SK-N-MC (cell line): ENCODE data around the gene CHD9.
"Not testable (repeated sequence)": the region's sequence is repeated elsewhere in the genome, so short reads cannot be mapped to it uniquely, and the experiment has no call there.

ENCODE experiments used
- DNase-seq: peaks from one replicate; pipeline ENCODE4 v3.0.0-alpha.2; 2011; ENCODE audit warnings: low read depth, low spot score
- H3K27ac ChIP-seq: fragments of 200-600 bp; sonication (generic); 2 replicates; pipeline ENCODE4 v1.5.1; 2016; ENCODE audit warnings: mixed run types
- H3K36me3 ChIP-seq: fragments of 200-600 bp; sonication (generic); 2 replicates; pipeline ENCODE4 v1.6.1; 2017; ENCODE audit warnings: antibody characterized with exemption, low read length, mixed read lengths; ENCODE audit not compliant: insufficient read depth
- H3K4me3 ChIP-seq: fragments of 200-600 bp; sonication (generic); 2 replicates; pipeline ENCODE4 v1.5.1; 2016
- H3K9ac ChIP-seq: fragments of 200-600 bp; sonication (generic); 2 replicates; pipeline ENCODE4 v1.8.0; 2017; ENCODE audit warnings: mixed run types, mixed read lengths; ENCODE audit not compliant: insufficient read length
- H3K9me3 ChIP-seq: fragments of 200-600 bp; sonication (generic); 2 replicates; pipeline ENCODE4 v1.6.1; 2017; ENCODE audit warnings: low read depth, mild to moderate bottlenecking, antibody characterized with exemption, low read length, moderate library complexity, mixed read lengths
- EZH2 ChIP-seq: fragments of 200-600 bp; sonication (generic); IDR thresholded peaks from one replicate; pipeline ENCODE4 v1.6.1; 2017; ENCODE audit warnings: antibody characterized with exemption
- FOXP2 ChIP-seq: optimal IDR thresholded peaks from 2 replicates; pipeline ENCODE3; 2011; ENCODE audit warnings: mild to moderate bottlenecking, moderate library complexity; ENCODE audit not compliant: insufficient read depth; ENCODE audit errors: extremely low read length, control extremely low read depth
- POLR2AphosphoS5 ChIP-seq: IDR thresholded peaks from 2 replicates; pipeline ENCODE4 v1.6.1; 2012; ENCODE audit warnings: mild to moderate bottlenecking, low read depth, low read length, borderline replicate concordance

Gene CHD9

GRCh38 chr16:53320992-53321391 lies 266.2 kb downstream of the CHD9 start:
- H3K9me3 ChIP-seq, result no peaks in the 10 kb centered on the region
- TF ChIP-seq POLR2AphosphoS5 (no peak), EZH2 (no peak), FOXP2 (no peak)
- peaks cover 20% of the 10 kb centered on the region for H3K36me3 ChIP-seq
- no peak overlapping the region for H3K9ac ChIP-seq
- no peak overlapping the region for H3K4me3 ChIP-seq
- DNase-seq, result no peak
- no peak overlapping the region for H3K27ac ChIP-seq

GRCh38 chr16:53323924-53324323 lies 269.1 kb downstream of the CHD9 start:
- H3K9ac ChIP-seq, result no peak overlapping the region
- no peak overlapping the region for H3K27ac ChIP-seq
- no peaks in the 10 kb centered on the region for H3K9me3 ChIP-seq
- no peak for DNase-seq
- H3K4me3 ChIP-seq, result no peak overlapping the region
- TF ChIP-seq EZH2 (no peak), POLR2AphosphoS5 (no peak)
- H3K36me3 ChIP-seq, result peaks cover 14% of the 10 kb centered on the region

DNA sequence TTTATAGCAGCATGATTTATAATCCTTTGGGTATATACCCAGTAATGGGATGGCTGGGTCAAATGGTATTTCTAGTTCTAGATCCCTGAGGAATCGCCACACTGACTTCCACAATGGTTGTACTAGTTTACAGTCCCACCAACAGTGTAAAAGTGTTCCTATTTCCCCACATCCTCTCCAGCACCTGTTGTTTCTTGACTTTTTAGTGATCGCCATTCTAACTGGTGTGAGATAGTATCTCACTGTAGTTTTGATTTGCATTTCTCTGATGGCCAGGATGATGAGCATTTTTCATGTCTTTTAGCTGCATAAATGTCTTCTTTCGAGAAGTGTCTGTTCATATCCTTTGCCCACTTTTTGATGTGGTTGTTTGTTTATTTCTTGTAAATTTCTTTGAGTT lies 276.2 kb downstream of the CHD9 start:
- not testable (repeated sequence) for H3K4me3 ChIP-seq, H3K36me3 ChIP-seq, H3K27ac ChIP-seq, H3K9me3 ChIP-seq, H3K9ac ChIP-seq, DNase-seq

- no peaks in the 10 kb centered on the region for H3K36me3 ChIP-seq
- H3K27ac ChIP-seq, result no peak overlapping the region
- no peak for DNase-seq
- H3K9me3 ChIP-seq, result no peaks in the 10 kb centered on the region
- no peak overlapping the region for H3K4me3 ChIP-seq
- TF ChIP-seq EZH2, result no peak
- no peak for TF ChIP-seq FOXP2
- TF ChIP-seq POLR2AphosphoS5, result no peak
- H3K9ac ChIP-seq, result no peak overlapping the region
Observed at GRCh38 chr16:53334581-53334980, 279.8 kb downstream of the CHD9 start.

DNA sequence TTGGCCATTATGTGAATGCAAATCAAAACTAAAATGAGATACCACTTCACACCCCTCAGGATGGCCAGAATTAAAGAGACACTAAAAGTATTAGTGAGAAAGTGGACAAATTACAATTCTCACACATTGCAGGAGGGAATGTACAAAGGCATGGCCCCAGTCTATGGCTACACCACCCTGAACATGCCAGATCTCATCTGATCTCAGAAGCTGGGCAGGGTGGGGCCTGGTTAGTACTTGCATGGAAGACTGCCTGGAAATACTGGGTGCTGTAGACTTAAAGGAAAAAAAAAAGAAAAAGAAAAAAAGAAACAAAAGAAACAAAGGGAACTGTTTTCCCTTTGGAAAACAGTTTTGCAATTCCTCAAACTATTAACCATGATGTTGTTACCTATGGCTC lies 282.5 kb downstream of the CHD9 start:
- H3K9ac ChIP-seq, result no peak overlapping the region
- no peak overlapping the region for H3K4me3 ChIP-seq
- no peaks in the 10 kb centered on the region for H3K9me3 ChIP-seq
- H3K36me3 ChIP-seq, result no peaks in the 10 kb centered on the region
- TF ChIP-seq EZH2 (no peak), POLR2AphosphoS5 (no peak), FOXP2 (no peak)
- H3K27ac ChIP-seq, result no peak overlapping the region
- no peak for DNase-seq

DNA sequence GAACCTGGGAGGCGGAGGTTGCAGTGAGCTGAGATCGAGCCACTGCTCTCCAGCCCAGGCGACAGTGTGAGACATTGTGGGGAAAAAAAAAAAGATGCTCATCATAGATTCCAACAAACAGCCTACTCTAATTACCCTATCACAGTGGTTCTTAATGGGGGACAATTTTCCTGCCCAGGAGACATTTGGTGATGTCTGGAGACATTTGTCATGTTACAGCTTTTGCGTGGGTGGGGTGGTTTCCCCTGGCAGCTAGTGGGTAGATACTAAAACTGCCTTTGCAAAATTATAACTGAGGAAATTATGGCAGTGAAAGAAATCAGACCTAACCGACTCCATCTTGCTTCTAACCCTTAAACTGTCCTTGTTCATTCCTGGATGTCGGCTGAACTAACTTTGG lies 287.0 kb downstream of the CHD9 start:
- H3K36me3 ChIP-seq, result no peaks in the 10 kb centered on the region
- no peak overlapping the region for H3K4me3 ChIP-seq
- no peak for TF ChIP-seq POLR2AphosphoS5
- TF ChIP-seq FOXP2, result no peak
- no peak for TF ChIP-seq EZH2
- H3K9ac ChIP-seq, result no peak overlapping the region
- DNase-seq, result no peak
- no peaks in the 10 kb centered on the region for H3K9me3 ChIP-seq
- H3K27ac ChIP-seq, result no peak overlapping the region

GRCh38 chr16:53355064-53355463 lies 300.3 kb downstream of the CHD9 start:
- no peak overlapping the region for H3K9ac ChIP-seq

GRCh38 chr16:53356478-53357207 lies 301.9 kb downstream of the CHD9 start:
- Histone ChIP-seq H3K9ac (no peak overlapping the region), H3K9me3 (no peaks in the 10 kb centered on the region), H3K27ac (no peak overlapping the region), H3K36me3 (no peaks in the 10 kb centered on the region), H3K4me3 (no peak overlapping the region)
- TF ChIP-seq FOXP2 (no peak), EZH2 (no peak), POLR2AphosphoS5 (no peak)
- DNase-seq, result no peak

More at GRCh38 chr16:53355064-53355463, 300.3 kb downstream of the CHD9 start:
- DNase-seq, result no peak
- no peak overlapping the region for H3K27ac ChIP-seq
- H3K36me3 ChIP-seq, result no peaks in the 10 kb centered on the region
- H3K9me3 ChIP-seq, result no peaks in the 10 kb centered on the region
- H3K4me3 ChIP-seq, result no peak overlapping the region
- TF ChIP-seq EZH2, result no peak
- no peak for TF ChIP-seq POLR2AphosphoS5
- no peak for TF ChIP-seq FOXP2

DNA sequence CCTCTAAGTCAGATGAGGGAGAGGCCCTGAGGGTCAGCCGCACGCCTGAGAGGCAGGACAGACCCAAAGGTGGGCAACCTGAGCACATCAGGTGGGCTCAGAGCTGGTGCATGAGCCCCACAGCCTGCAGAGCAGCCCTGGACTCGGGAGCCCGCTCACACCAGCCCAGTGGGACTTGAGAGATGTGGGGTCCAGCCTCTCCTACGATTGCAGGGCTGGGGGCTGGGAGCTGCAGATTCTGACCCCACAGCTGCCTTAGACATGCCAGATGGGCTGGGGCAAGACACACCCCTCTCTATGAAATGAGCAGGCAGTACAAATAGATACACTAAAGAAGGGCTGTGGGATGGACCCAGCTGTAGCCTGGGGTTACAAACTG lies 302.4 kb downstream of the CHD9 start:
- Histone ChIP-seq H3K9me3 (no peaks in the 10 kb centered on the region), H3K36me3 (no peaks in the 10 kb centered on the region), H3K9ac (no peak overlapping the region), H3K27ac (no peak overlapping the region), H3K4me3 (no peak overlapping the region)
- no peak for DNase-seq
- TF ChIP-seq POLR2AphosphoS5 (no peak), FOXP2 (no peak), EZH2 (no peak)
